Limb (tissue), 2 donors: ENCODE results near the gene LYRM4.

Experiments used
- DNase-seq, 2 donors: peaks; one replicate each; pipeline ENCODE4 v3.0.0-alpha.2; 2016; ENCODE audit errors: extremely low spot score in 2 of 2

The LYRM4 gene

DNA sequence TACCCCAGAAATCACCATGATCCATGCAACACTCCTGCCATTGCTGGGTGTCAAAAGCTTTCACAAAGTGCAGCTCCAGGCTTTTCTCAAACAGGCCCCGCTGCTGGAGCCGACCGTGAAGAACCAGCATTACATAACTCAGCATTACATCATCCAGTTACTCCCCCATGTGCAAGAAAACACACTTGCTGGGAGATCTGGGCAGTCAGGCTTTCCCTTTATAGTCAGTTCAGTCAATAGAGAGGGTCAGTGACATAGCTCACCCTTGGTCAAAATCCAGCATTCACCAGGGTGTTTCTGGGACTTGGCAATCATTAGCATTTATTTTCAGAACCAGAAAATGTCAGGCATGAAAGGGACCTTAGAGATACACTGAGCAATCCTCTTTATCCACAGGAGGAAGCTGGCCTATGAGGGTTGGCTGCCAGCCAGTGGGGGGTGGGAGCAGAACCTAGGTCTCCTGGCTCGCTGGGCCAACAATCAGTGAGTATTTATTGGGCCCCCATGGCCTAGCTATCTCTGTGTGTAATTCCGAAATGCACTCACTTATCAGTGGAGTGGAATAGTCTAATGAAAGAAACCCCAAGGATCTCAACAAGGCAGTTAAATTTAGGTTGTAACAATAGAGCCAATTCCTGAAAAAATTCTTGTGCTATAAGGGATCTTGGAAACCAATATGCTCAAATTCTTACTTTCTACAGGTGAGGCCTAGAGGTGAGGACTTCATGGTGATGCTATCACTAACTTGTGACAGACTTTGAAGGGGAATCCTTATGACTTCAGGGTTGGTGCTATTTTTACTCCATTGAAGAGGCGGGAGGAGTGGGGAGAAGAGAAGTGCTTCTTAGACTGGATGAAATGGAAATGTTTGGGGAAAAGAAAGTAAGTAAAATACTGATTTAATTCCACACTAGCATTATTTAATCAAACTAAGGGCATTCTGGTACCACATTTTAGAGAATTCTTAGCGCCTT is 54.6 kb downstream of the LYRM4 start:
- DNase-seq, result peak; percentile 71 to 82

DNA sequence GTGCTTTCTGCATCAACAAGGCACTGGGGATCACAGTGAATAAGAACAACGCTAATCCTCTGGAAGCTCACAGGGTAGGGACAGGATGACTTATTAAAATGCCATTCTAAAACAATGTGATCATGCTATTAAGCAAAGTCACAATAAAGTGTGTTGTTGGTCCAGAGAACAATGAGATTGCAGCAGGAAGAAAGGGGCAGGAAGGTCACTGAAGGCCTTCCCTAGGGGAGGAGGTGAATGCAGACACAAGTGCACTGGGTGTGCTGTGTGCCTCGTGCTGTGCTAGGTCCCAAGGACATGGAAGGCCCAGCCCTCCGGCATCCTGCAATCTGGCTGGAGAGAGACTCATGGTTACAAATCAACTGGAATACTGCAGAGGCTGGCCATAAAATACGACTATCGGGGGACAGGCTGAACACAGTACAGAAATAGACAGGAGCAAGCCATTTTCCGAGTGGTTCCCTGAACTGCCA is 55.7 kb downstream of the LYRM4 start:
- peak in 1 of 2 donors; percentile 40 for DNase-seq

DNA sequence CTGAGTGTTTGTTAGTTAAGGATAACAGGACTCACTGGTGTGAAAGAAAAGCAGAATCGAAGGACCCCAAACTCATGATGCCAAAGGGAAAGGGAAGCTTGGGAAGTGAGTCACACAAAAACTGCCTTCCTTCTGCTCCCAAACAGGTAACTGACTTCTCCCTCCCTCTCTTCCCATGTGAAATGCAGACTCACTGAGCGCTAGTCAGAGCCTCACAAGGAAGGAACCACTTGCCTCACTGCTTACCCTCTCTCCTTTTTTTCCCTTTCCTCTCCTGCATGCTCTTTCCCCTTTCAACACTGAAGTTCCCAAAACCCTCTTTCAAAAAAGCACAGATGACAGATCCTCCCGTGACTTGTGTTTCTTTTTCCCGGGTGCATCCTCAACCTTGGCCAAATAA is 56.4 kb downstream of the LYRM4 start:
- no peak for DNase-seq

DNA sequence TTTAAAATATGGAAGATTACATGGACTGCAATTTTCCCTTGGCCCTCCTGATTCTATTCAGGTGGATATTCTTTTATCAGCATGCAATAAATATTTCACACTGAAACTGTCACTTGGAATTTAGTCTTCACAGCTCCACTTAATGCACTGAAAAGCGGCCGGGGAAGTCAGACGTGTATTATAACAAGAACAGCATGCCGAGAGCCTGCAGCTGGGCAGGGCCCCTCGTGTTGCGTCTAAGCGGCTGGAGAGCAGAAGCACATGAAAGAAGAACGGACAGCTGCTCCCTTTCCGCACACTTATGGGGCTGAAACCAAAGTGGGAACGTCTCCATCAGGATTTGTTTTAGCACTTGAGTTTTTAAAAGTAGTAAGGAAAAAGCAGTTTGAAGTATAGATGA is 57.2 kb downstream of the LYRM4 start:
- peak; percentile 62 to 71 for DNase-seq

DNA sequence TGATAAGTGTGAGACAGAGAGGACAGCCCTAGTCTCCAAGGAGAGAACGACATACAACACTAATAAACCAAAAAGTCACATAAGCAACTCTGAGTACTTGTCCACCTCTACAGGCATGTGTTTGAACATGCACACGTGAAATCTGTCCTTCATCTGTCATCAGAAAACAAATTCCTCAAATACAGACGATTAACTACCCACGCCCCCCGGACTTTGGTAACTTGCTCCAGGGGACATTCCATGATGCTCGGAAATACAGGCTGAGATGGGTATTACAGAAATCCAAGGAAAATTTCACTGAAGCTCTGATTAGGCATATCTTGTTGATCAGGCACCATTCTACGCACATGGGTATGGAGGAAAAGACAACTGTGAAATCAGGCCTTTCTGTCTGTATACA is 57.8 kb downstream of the LYRM4 start:
- no peak for DNase-seq

DNA sequence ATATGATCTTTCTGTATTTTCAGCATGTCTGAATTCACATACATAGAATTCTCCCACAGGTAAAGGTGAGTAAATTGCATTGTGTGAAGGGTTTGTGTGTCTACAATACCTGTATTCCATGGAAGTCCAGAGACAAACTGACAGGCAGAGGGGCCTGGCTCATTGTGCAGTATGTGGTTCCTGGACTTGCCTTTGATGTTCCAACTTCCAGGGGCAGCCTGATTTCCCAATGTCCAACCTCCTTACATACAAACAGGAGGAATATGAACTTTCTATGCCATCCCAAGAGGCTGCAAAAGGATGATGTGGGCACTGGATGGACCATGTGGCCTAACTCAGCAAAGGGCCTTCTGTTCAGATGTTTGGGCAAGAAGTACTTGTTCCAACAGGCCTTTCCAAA is 58.5 kb downstream of the LYRM4 start:
- no peak for DNase-seq

DNA sequence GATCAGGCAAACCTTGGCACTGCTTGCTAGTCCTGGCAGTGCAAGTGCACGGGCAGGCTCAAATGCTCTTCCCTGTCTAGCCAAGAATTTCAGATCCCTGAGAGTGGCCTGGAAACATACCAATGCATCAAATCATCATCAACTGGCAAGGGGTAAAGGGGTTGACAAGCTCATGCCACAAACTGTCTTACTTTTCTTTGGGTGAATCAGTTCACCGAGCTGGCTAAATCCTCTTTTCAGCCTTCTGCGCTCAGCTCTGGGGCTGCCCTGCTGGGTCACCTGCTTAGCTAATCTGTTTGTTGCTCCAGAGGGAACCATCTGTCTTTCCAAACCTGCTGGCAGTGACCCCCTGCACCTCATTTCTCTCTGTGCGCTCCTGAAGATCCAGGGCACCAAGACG is 59.5 kb downstream of the LYRM4 start:
- no peak for DNase-seq

DNA sequence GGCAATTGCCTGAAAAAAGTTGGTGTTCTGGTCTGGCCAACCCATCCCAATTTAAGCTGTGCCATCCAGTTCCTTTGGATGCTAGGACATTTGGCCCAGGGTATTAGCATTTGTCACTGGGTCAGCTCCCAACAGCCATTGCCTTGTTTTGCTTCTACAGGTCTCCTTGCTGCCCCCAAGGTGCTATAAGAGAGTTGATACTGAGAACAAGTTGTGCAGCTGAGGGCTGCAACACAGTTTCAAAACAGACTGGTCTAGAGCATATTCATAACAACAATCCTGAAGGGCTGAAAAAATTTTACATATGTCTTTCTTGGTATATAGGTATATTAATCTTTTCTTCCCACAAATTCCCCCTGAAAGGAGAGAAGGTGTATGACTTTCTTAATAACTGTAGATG is 61.0 kb downstream of the LYRM4 start:
- DNase-seq, result no peak

DNA sequence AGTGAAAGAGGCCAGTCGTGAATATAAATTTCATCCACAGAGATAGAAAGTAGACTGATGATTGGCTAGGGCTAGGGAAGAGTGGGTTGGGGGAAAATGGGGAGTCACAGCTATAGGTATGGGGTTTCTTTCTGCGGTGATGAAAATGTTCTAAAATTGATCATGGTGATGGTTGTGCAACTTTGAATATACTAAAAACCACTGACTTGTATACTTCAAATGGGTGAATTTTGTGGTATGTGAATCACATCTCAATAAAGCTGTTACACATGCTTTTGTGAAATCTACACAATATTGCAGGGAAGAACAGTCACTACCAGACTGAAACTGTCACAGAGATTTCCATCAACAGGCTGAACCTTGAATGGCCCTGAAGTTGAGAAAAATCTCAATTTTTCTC is 61.5 kb downstream of the LYRM4 start:
- no peak for DNase-seq

DNA sequence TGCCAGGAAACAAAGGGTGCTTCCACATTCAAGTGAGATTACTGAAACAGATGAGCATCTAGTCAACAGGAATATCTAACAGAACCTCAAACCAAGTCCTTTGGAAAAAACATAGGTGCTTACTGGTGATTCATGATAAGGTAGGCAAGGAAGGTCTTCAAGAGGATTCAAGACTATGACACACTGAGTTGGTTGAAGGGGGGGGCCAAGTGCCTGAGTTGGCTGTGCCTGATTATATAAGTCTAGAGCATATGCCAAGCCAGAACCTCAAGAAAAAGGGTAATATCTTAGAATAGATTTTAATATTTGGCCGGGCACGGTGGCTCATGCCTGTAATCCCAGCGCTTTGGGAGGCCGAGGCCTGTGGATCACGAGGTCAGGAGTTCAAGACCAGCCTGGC is 63.7 kb downstream of the LYRM4 start:
- no peak for DNase-seq

DNA sequence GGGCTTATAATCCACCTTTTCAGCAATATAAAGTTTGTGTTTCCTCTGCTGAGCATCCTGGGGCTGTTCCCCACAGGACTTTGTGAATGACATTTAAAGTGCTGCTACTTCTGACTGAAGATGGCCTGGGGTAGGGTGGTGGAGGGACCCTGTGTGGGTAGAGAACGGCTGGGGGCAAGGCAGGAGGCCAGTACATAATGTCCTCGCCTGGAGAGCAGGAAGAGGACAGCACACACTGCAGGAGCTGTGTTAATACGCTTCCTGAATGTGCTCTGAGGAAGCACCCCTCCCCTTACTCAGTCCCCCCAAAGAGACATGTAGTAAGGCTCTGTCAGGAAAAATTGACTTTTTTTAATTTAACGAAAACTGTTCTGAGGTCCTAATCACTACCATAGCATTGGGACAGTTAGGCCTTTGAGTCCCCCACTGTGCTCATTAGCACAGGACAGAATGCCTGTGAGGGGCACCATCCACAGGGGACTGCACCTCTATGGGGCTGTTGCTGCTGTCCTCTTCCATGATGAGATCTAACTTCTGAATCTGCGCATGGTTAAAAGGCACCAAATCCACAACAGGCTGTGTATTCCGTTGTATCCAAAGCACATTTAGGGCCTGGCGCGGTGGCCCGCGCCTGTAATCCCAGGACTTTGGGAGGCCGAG is 68.5 kb downstream of the LYRM4 start:
- DNase-seq, result no peak

DNA sequence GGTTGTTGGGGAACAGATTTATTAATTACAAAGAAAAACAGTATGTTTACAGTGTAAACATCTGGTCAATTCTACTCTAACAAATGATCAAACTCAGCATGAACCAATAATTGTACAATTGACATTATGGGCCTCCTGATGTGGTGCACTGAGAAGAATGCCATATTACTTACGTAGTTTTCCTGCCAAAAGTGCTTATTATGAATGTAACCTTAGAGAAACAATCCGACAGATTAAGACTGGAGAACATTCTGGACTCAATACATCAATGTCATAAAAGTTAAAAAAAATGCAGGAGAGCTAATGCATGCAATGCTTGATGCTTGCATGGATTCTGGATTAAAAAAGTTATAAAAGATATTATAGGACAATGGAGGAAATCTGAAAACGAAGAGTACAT is 69.0 kb downstream of the LYRM4 start:
- no peak for DNase-seq

DNA sequence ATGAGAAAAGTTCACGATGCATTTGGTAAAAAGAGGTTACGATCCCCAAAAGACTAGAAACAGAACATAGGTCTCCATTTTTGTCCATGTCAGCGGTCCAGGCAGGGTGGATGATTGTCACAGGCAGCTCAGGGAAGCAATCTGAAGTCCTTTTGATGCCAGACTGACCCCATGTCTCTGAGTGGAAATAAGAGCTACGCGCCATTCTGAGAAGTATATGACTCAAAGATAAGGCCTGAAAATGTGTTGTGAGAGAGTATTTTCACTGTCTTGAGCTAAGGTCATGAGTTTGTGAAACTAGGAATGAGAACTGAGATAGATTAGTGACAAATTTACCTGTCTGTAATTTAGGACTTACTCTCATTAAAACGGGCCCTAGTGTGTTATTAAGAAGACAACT is 69.5 kb downstream of the LYRM4 start:
- DNase-seq, result no peak

DNA sequence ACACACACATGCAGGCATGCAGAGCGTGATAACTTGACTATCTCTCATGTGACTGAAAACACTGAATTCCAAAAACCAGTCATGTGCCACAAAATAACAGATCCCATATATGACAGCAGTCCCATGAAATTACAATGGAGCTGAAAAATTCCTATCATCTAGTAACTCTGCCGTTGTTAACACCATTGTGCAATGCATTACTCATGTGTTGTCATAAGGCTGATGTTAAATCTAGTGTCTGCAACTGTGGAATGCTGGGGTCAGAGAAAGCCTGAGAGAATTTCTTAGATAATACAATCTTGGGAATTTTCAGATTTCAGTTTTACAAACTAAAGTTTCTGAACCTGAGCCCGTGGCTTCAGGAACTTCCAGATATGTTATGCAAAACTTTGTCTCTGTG is 70.2 kb downstream of the LYRM4 start:
- no peak for DNase-seq

DNA sequence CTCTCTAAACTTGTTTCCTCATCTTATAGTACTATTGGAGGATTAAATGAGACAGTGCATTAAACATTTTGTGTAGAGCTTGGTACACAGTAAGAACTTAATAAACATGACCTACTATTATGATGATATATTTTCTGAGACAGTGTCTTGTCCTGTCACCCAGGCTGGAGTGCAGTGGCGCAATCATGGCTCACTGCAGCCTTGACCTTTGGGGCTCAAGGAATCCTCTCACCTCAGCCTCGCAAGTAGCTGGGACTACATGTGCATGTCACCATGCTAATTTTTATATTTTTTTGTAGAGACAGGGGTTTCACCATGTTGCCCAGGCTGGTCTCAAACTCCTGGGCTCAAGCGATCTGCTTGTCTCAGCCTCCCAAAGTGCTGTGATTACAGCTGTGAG is 72.1 kb downstream of the LYRM4 start:
- no peak for DNase-seq

DNA sequence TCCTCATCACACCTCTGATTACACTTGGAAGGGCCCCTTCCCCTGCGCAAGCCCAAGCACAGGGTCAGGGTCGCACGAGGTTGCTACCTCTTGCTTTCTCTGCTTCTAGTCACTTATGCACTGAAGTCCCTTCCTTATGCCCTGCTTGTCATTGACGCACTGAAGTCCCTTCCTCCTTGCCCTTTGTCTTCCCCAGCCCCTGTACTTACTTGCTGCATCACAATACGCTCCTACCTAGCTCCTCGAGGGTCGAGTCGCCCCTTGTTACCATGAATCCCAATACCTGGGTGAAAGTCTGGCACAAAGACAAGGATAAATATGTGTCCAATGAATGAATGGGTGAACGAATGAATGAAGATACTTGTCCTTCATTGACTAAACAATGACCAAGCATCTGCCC is 75.9 kb downstream of the LYRM4 start:
- no peak for DNase-seq

DNA sequence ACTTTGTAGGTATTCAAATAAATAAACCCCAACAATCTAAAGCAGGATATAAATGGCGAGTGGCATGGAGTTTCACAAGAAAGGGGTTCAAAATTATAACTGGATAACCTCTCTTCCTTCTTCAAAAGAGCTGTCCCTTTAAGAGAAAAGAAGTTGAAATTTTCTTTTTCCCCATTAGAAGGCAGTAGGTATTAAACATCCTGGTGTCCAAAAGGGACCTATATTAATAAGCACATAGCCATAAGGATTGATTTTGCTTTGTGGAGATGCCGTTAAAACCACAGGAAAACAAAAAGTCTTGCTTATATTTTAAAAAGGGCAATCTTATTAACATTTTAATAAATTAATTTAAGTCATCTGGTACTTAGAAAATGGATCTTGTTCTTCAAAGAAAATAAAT is 76.5 kb downstream of the LYRM4 start:
- DNase-seq, result no peak

DNA sequence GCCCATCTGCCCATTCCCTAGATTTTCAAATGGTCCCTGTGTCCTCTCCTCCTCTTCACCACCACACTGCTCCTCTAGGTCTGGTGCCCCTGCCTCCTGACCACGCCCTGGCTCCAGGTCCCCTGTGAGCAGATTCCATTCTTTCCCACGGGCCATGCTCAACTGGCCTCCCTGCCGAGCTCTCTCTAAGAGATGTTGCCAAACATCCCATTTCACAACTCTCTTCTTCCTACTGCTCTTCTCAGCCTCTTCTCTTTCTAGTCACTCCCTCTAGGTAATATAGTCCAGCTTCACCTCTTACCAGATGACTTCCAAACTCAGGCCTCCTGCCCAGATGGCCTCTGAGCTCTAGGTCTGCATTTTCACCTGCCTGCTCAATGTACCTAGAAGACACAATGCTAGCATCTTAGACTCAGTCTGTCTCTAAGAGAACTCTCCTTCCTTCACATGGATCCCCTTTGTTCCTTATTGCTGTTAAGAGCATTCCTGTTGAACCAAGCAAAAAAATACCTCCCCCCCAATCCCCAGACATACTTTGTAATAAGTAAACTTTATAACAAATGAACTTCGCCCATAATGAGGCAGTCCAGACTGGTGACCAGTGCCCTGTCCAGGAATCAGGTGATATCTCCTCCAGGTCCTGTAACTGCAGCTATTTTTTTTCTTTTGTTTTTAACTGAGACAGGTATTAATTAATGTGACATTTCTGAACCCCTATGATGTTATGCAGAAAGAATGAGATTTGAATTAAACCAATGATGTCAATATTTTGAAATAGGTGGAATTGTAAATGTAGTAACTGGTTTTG is 79.0 kb downstream of the LYRM4 start:
- DNase-seq, result no peak

DNA sequence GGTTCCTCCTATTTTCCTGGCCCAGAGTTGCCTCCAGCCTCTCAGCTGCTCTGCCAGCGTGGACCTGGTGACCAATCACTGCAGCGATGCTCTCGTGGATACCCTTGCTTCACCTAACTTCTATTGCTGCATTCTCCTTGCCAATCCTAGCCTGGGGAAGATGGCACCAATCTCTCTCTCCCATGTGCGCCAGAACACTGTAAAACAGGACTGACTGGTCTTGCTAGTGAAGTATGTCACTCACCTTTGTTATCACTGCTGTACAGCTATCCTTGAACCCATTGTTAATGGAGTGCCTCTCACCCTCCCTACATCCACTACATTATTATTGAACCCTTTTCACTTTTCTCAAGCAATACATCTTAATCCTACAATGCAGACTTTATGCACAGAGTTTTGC is 80.1 kb downstream of the LYRM4 start:
- no peak for DNase-seq

DNA sequence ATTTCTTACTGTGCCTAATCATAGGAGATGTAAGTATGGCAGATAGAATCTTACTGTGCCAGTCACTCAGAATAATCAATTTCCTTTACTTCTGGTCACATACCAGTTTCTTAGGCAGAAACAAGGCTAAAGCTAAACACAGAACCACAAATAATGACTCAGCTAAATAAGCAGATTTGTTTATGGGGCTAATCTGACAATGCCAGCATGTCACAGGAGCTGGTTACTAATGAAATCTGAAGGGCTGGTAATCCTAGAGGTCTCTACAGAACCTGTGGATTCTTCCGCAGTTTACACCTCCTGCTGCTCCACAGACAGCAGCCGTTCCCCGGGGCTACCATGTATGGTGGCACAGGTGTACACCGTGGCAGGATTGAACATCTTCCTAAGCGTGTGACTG is 80.8 kb downstream of the LYRM4 start:
- DNase-seq, result no peak

DNA sequence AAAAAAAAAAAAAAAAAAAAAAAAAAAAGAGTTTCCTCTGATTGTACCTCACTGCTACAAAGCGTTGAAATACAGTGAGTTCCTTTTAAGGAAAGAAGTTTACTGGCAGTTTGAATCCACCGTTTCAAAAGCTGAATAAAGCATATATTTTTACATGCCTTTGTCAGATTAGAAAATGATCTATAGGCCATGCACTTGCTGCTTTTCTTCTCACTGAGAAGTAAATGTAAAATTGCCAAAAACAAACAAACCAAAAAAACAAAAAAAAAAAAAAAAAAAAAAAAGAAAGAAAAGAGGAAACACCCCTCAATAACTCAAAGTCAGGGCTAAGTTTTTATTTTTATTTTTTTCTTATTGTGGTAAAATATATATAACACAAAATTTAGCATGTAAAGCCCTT is 81.9 kb downstream of the LYRM4 start:
- no peak for DNase-seq

DNA sequence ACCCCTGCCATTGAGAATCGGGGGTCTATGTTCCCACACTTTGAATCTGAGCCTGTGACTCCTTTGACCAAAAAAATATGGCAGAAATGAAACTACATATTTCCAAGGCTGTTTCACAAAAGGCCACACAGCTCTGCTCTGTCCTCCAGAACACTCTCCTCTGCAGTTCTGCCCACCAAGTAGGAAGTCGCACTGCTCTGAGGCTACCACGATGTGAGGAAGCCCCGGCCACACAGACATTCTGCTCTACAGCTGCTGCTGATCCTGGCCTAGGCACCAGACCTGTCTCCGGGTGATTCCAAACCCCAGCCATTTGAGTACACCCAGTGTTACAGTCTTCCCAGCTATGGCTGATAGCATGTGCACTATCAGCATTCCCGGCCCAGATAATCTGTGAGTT is 85.1 kb downstream of the LYRM4 start:
- DNase-seq, result no peak
